Transverse colon (tissue), 4 donors: ENCODE data around the gene MCF2L2. TPM values are rescaled to one million over a fixed set of nuclear protein-coding genes. Genes with fewer than 3 reads are reported as not detected.

Source experiments
- DNase-seq: peaks from one replicate; pipeline ENCODE4 v3.0.0-alpha.2; 2019
- H3K27ac ChIP-seq, 4 donors: fragments of 200-600 bp; sonication (generic); 2 replicates each; pipeline ENCODE4 v1.5.1; 2016 to 2018; ENCODE audit warnings: inconsistent platforms in 4 of 4
- H3K27me3 ChIP-seq: fragments of 200-600 bp; sonication (generic); 2 replicates; pipeline ENCODE4 v1.5.1; 2017; ENCODE audit warnings: inconsistent platforms
- H3K36me3 ChIP-seq, 4 donors: fragments of 200-600 bp; sonication (generic); 2 replicates each; pipeline ENCODE4 v1.5.1; 2017 to 2019; ENCODE audit warnings: inconsistent platforms in 4 of 4
- H3K4me1 ChIP-seq, 4 donors: fragments of 200-600 bp; sonication (generic); 2 replicates each; pipeline ENCODE4 v1.5.1; 2017 to 2020; ENCODE audit warnings: inconsistent platforms in 4 of 4
- H3K4me3 ChIP-seq, 4 donors: fragments of 200-600 bp; sonication (generic); 1 replicate in 1 of 4; 2 replicates in 3 of 4; pipeline versions ENCODE4 v1.5.1 to v1.6.1; 2017 to 2019; ENCODE audit warnings: inconsistent platforms in 4 of 4
- H3K9me3 ChIP-seq, 2 donors: fragments of 200-600 bp; sonication (generic); 2 replicates each; pipeline ENCODE4 v1.5.1; 2017 to 2019; ENCODE audit warnings: inconsistent platforms in 2 of 2
- EP300 ChIP-seq: sonication (generic); formaldehyde crosslinking; IDR thresholded peaks from one replicate; pipeline ENCODE4 v1.6.1; 2017; ENCODE audit warnings: antibody characterized with exemption, low read depth
- POLR2A ChIP-seq: fragments of 450-650 bp; IDR thresholded peaks from one replicate; pipeline ENCODE4 v1.6.1; 2016; ENCODE audit warnings: antibody characterized with exemption, mild to moderate bottlenecking, moderate library complexity
- POLR2AphosphoS5 ChIP-seq, 3 donors: sonication (generic); formaldehyde crosslinking; IDR thresholded peaks; one replicate each; pipeline ENCODE4 v1.6.1; 2016; ENCODE audit warnings: antibody characterized with exemption in 3 of 3
- WGBS, 2 donors: methylation state at CpG; one replicate each; pipeline ENCODE4 v1.1.5; 2018; ENCODE audit warnings: low coverage in 1 of 2; 5-methylcytosine and 5-hydroxymethylcytosine counted together
- in situ Hi-C, 4 donors: fragments of 200-750 bp; cut with MboI; loops; one replicate each; pipeline versions ENCODE4 v1.15.0 to v1.15.1; 2017; ENCODE audit warnings: low sequenced_read_pairs in 3 of 4, low pct_ligation_motif_present in 1 of 4, low pct_unique_long_range_greater_than_20kb in 1 of 4
- intact Hi-C: fragments of 100-400 bp; cut with DNase I; formaldehyde crosslinking; loops from one replicate; pipeline ENCODE4 v1.15.1; 2023; ENCODE audit warnings: low total_unique reads
- total RNA-seq, 4 donors: library from RNA; depleted of rRNA; stranded (reverse); fragments of >200 nt; gene quantifications; one replicate each; pipeline ENCODE4 v1.1.0, GENCODE V29; 2016
- TF ChIP-seq, protein P1 (sequence below), 5 experiments: fragments of 200-600 bp in 3 of 5; fragments of 450-650 bp in 2 of 5; sonication (generic) in 3 of 5; IDR thresholded peaks; 1 replicate in 2 of 5; 2 replicates in 3 of 5; pipeline ENCODE4 v1.5.1; 2016 to 2017; ENCODE audit warnings: antibody characterized with exemption in 5 of 5, inconsistent platforms in 3 of 5, mild to moderate bottlenecking in 2 of 5, moderate library complexity in 1 of 5

Gene MCF2L2
- total RNA-seq, 4 donors from 2014 or later = 0.20 to 3.7 (median 2.0) TPM

DNA sequence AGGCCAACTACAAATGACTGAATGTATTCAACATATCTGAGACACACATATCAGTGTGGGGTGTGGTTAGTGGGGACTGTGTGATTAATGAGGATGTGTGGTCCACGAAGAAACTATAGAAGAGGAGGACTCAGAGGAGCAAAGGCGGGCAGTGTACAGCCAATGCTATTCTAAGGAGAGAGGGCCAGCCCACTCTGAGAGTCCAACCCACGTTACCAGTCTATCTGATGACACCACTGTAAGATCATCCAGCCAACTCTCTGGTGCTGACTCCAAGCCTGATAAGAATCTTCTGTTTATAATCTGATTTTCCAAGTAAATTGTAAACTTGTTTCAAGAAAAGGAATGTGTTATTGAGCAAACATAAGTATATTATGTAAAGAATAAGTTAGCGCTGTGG lies 47.2 kb downstream of the MCF2L2 start:
- WGBS, 2 donors = 59 to 67% methylated on average over 4 of the region's 4 CpGs
- H3K27me3 ChIP-seq = no peaks in the 10 kb centered on the region
- no peaks in the 10 kb centered on the region for H3K36me3 ChIP-seq
- no peak overlapping the region for H3K4me3 ChIP-seq
- no peak for DNase-seq
- in situ Hi-C loops = loop anchor here in 2 of 4 donors (5.0 to 25.0 kb wide), 3 partner anchors 194 to 669 kb away; no protein-coding TSS in a partner anchor
- H3K27ac ChIP-seq = no peak overlapping the region
- H3K4me1 ChIP-seq = peaks cover 0 to 19% (median 1%) of the 10 kb centered on the region in 4 donors
- intact Hi-C loops = loop anchor here (5.0 kb wide), 1 partner anchor 259 kb away; no protein-coding TSS in a partner anchor
- TF ChIP-seq EP300 = no peak
- no peak for TF ChIP-seq POLR2AphosphoS5 (IDR thresholded peaks at IDR 0.05)
- TF ChIP-seq, protein P1, sequence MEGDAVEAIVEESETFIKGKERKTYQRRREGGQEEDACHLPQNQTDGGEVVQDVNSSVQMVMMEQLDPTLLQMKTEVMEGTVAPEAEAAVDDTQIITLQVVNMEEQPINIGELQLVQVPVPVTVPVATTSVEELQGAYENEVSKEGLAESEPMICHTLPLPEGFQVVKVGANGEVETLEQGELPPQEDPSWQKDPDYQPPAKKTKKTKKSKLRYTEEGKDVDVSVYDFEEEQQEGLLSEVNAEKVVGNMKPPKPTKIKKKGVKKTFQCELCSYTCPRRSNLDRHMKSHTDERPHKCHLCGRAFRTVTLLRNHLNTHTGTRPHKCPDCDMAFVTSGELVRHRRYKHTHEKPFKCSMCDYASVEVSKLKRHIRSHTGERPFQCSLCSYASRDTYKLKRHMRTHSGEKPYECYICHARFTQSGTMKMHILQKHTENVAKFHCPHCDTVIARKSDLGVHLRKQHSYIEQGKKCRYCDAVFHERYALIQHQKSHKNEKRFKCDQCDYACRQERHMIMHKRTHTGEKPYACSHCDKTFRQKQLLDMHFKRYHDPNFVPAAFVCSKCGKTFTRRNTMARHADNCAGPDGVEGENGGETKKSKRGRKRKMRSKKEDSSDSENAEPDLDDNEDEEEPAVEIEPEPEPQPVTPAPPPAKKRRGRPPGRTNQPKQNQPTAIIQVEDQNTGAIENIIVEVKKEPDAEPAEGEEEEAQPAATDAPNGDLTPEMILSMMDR (IDR thresholded peaks at IDR 0.05) = no peak
- TF ChIP-seq POLR2A = no peak
- no peaks in the 10 kb centered on the region for H3K9me3 ChIP-seq

DNA sequence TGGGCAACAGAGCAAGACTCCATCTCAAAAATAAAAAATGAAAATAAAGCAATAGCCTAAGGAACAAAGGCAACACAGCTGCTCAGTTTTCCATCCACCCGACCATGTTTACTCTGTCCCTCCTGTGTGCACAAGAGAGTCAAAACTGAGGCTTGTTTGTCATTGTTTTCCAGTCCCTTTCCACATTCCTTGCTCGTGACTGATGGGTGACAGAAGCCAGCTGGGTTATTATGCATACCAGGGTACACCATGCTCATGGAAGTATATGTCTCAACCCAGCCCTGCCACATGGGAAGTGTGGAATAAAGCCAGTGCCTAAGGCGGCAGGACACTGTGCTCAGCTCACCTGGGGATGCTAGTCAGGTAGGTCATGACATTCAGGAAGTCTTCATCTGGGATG lies 49.5 kb downstream of the MCF2L2 start:
- DNase-seq = no peak
- peak in 2 of 3 donors; percentile 9 to 26 for TF ChIP-seq POLR2AphosphoS5 (IDR thresholded peaks at IDR 0.05)
- TF ChIP-seq, protein P1 (IDR thresholded peaks at IDR 0.05) = no peak
- H3K9me3 ChIP-seq = no peaks in the 10 kb centered on the region
- WGBS, 2 donors = 70 to 71% methylated on average over 2 to 3 of the region's 3 CpGs
- H3K36me3 ChIP-seq = no peaks in the 10 kb centered on the region
- intact Hi-C loops = no loop called here
- in situ Hi-C loops = loop anchor here in 1 of 4 donors (25.0 kb wide), 1 partner anchor 667 kb away; no protein-coding TSS in a partner anchor
- H3K4me1 ChIP-seq = peaks cover 0 to 15% (median 0%) of the 10 kb centered on the region in 4 donors
- no peaks in the 10 kb centered on the region for H3K27me3 ChIP-seq
- peak overlapping the region in 3 of 4 donors; percentile 37 to 57 (median 44) for H3K27ac ChIP-seq
- no peak overlapping the region for H3K4me3 ChIP-seq

DNA sequence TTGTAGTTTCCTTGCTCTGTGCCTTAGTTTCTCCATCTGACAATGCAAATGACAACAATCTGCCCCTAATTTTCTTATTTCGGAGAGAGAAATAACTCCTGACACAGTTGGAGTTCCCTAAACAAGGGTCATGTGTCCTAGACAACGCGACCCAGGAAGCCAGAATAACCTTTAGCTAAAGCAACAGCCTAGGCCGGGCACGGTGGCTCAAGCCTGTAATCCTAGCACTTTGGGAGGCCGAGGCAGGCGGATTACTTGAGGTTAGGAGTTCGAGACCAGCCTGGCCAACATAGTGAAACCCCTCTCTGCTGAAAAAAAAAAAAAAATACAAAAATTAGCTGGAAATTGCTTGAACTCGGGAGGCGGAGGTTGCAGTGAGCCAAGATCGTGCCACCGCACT lies 49.9 kb downstream of the MCF2L2 start:
- no peaks in the 10 kb centered on the region for H3K9me3 ChIP-seq
- 87 to 92% methylated on average over 7 to 12 of the region's 12 CpGs for WGBS, 2 donors
- no peaks in the 10 kb centered on the region for H3K36me3 ChIP-seq
- H3K4me3 ChIP-seq = no peak overlapping the region
- H3K27ac ChIP-seq = peak overlapping the region; percentile 37 to 57 (median 44)
- intact Hi-C loops = no loop called here
- in situ Hi-C loops = loop anchor here in 1 of 4 donors (25.0 kb wide), 1 partner anchor 666 kb away; no protein-coding TSS in a partner anchor
- DNase-seq = no peak
- TF ChIP-seq, protein P1 (IDR thresholded peaks at IDR 0.05) = no peak
- TF ChIP-seq EP300 (no peak), POLR2AphosphoS5 (IDR thresholded peaks at IDR 0.05) (no peak), POLR2A (no peak)
- H3K4me1 ChIP-seq = peaks cover 0 to 15% (median 0%) of the 10 kb centered on the region in 4 donors
- no peaks in the 10 kb centered on the region for H3K27me3 ChIP-seq

DNA sequence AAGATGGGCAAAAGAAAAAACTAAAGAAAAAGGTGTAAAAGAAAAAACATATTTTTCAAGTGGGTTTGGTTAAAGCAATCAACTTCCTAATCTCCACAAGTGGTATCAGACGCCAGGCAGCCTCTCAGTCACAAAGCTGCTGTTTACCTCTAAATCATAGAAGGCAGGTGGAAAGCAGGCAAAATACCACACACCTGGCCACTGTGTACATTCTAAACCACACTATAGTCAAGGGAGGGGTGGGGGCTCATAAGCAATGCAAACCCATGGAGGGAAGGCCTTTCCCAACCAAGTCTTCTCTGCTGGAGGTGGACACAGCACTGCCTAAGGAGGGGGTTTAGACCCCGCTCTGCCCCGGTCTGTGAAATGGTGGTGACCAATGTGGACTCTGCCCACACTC lies 50.4 kb downstream of the MCF2L2 start:
- peak overlapping the region; percentile 37 to 57 (median 44) for H3K27ac ChIP-seq
- intact Hi-C loops (no loop called here), in situ Hi-C loops (loop anchor here in 1 of 4 donors (25.0 kb wide), 1 partner anchor 666 kb away; no protein-coding TSS in a partner anchor)
- no peak for DNase-seq
- no peak overlapping the region for H3K4me3 ChIP-seq
- H3K36me3 ChIP-seq = no peaks in the 10 kb centered on the region
- 88 to 100% methylated on average over 2 to 3 of the region's 3 CpGs for WGBS, 2 donors
- TF ChIP-seq POLR2A (no peak), POLR2AphosphoS5 (IDR thresholded peaks at IDR 0.05) (peak in 1 of 3 donors; percentile 41)
- TF ChIP-seq, protein P1 (IDR thresholded peaks at IDR 0.05) = no peak
- H3K27me3 ChIP-seq = no peaks in the 10 kb centered on the region
- H3K4me1 ChIP-seq = peaks cover 0 to 15% (median 0%) of the 10 kb centered on the region in 4 donors
- no peaks in the 10 kb centered on the region for H3K9me3 ChIP-seq
